ENCODE measurements around the gene HES6.

HES6 gene

DNA sequence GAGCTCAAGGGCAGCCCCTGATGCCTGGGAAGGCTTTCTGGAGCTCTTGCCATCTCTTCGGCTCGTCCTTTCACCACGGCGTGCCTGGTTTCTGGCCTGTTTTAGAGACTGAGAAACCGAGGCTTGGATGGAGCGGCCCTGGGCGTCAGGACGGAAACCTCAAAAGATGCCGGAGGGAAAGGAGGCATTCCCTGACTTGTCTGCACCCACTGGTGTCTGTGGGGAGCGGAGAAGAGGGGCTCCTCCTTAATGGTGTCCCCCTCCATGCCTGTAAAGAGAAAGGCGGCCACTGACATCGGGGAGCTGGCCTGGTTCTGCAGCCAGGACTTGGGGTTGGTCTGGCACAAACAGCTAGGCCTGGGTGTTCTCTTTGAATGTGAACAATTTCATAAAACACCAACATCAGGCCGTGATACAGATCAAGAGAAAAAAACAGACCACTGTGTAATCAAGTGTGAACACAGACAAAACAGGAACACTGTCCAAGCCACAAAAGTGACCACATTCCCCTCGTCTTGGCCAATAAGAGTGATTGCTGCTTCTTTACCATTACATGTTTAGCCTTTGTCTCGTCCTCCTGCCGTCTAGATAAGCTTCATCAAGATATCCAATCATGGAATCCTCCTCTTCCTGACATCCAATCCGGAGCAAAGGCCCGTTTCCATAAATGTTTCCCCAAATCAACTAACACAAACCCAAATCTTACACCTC is 35.7 kb downstream of the HES6 start (continued):
- TF ChIP-seq, protein P1, sequence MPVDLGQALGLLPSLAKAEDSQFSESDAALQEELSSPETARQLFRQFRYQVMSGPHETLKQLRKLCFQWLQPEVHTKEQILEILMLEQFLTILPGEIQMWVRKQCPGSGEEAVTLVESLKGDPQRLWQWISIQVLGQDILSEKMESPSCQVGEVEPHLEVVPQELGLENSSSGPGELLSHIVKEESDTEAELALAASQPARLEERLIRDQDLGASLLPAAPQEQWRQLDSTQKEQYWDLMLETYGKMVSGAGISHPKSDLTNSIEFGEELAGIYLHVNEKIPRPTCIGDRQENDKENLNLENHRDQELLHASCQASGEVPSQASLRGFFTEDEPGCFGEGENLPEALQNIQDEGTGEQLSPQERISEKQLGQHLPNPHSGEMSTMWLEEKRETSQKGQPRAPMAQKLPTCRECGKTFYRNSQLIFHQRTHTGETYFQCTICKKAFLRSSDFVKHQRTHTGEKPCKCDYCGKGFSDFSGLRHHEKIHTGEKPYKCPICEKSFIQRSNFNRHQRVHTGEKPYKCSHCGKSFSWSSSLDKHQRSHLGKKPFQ (tag by site-specific recombination; IDR thresholded peaks at IDR 0.05), result no peak
- peak; percentile 31; the same call in 1 of the 2 replicates for TF ChIP-seq IKZF3 (tag by site-specific recombination; IDR thresholded peaks at IDR 0.05)
- no peak for TF ChIP-seq ZNF623 (tag by site-specific recombination; IDR thresholded peaks at IDR 0.05)
- TF ChIP-seq KLF1 (tag by site-specific recombination; IDR thresholded peaks at IDR 0.05), result 0 out of 2 replicates have a peak, but pooled peaks have one; percentile 10

DNA sequence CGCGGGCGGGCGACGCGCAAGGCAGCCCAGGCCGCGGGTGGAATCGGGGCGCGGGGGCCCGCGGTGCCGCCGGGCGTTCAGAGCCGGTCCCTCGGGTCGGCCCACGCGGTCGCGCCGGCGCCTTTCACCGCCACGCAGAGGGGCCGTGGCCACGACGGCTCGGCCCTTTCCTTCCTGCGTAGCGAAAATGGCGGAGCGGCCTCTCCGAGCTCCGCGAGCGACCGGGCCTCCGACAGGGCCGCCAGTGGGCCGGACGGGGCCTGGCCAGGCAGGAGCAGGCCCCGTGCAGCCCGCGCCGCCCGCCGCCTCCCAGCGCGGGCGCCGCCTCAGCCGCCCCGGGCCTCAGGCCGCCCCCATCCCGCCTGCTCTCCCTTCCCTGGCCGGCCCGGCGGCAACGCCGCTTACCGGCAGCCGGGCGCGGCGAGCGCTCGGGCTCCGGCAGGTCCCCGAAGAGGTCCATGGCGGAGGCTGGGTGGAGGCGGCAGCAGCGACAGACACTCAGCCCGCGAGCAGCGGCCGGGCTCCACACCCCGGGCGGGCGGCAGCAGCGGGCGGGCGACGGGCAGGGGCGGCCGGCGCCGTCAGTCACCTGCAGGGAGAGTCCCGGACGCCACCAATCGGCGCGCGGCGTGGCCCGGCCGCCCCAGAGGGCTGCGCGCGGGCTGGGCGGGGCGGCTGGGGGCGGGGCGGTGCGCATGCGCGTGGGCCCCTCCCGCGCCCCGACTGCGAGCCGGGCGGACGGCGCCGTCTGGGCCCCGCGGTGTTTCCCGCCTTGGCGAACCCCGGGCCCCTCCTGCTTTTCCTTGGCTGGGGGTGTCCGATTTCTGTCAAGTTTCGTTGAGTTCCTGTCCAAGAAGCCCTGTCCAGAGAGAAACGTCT is 36.5 kb downstream of the HES6 start, which contains the start of gene ILKAP:
Gene ILKAP (minus strand): TSS at position 602 of the 879 bp plus-strand sequence. CDS start 142 bp downstream, at position 460.
- ChIA-PET CTCF (interaction anchor here (0.7 to 1.2 kb wide), 4 partner anchors 16 to 233 kb away, joined by 3 to 4 read pairs (median 3); no protein-coding TSS in a partner anchor), POLR2A (interaction anchor here (1.0 to 1.7 kb wide), 3 partner anchors 27 to 37 kb away, joined by 3 to 5 read pairs (median 5); partner anchors contain the start of gene HES6)
- Histone ChIP-seq H3K4me1 (ENCODE audit: control insufficient read depth, insufficient read depth, low read length) (peaks cover 6% of the 10 kb centered on the region), H3K4me3 (ENCODE audit: low read depth, low read length) (peak within 1 kb of the TSS; percentile 79), H3K36me3 (ENCODE audit: control insufficient read depth in 2 of 2, insufficient read depth in 1 of 2, low read length in 2 of 2) (peaks cover 0 to 11% of the 10 kb centered on the region in 2 experiments; a peak in 1 of 3 replicates), H3K27ac (ENCODE audit: extremely low read depth, low read depth, low read length) (peak within 1 kb of the TSS; percentile 95), H3K9me3 (ENCODE audit: control insufficient read depth, insufficient read depth, low read depth, low read length) (no peaks in the 10 kb centered on the region)
- TF ChIP-seq, protein P2, sequence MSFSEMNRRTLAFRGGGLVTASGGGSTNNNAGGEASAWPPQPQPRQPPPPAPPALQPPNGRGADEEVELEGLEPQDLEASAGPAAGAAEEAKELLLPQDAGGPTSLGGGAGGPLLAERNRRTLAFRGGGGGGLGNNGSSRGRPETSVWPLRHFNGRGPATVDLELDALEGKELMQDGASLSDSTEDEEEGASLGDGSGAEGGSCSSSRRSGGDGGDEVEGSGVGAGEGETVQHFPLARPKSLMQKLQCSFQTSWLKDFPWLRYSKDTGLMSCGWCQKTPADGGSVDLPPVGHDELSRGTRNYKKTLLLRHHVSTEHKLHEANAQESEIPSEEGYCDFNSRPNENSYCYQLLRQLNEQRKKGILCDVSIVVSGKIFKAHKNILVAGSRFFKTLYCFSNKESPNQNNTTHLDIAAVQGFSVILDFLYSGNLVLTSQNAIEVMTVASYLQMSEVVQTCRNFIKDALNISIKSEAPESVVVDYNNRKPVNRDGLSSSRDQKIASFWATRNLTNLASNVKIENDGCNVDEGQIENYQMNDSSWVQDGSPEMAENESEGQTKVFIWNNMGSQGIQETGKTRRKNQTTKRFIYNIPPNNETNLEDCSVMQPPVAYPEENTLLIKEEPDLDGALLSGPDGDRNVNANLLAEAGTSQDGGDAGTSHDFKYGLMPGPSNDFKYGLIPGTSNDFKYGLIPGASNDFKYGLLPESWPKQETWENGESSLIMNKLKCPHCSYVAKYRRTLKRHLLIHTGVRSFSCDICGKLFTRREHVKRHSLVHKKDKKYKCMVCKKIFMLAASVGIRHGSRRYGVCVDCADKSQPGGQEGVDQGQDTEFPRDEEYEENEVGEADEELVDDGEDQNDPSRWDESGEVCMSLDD (tag by site-specific recombination; IDR thresholded peaks at IDR 0.05), result no peak
- TF ChIP-seq ZNF785 (tag by site-specific recombination; IDR thresholded peaks at IDR 0.05) (no peak), ZNF350 (tag by site-specific recombination; IDR thresholded peaks at IDR 0.05) (no peak), YY1 (tag by site-specific recombination; IDR thresholded peaks at IDR 0.05) (no peak; the same call in 1 of the 2 replicates), ZNF140 (tag by site-specific recombination; IDR thresholded peaks at IDR 0.05) (no peak), ZNF248 (tag by site-specific recombination; IDR thresholded peaks at IDR 0.05) (no peak), ZFHX2 (tag by site-specific recombination; conservative IDR thresholded peaks at IDR 0.05) (no peak), ZNF654 (tag by site-specific recombination; IDR thresholded peaks at IDR 0.05; ENCODE audit: low read depth) (no peak), ZNF585B (tag by site-specific recombination; IDR thresholded peaks at IDR 0.05) (no peak), ZFP37 (tag by site-specific recombination; IDR thresholded peaks at IDR 0.05) (no peak), SP3 (tag by site-specific recombination; IDR thresholded peaks at IDR 0.05) (0 out of 2 replicates have a peak, but pooled peaks have one; percentile 15), TCF7L2 (IDR thresholded peaks at IDR 0.05; ENCODE audit: borderline replicate concordance, low read depth, low read length) (no peak), ZSCAN16 (tag by site-specific recombination; IDR thresholded peaks at IDR 0.05) (no peak), ZNF266 (tag by site-specific recombination; IDR thresholded peaks at IDR 0.05; ENCODE audit: low read depth) (no peak), TRIM28 (IDR thresholded peaks at IDR 0.05; ENCODE audit: borderline replicate concordance, low read length) (no peak), ZBTB8A (tag by site-specific recombination; IDR thresholded peaks at IDR 0.05) (peak; percentile 66), ZNF211 (tag by site-specific recombination; IDR thresholded peaks at IDR 0.05; ENCODE audit: low read depth) (no peak), ZNF2 (tag by site-specific recombination; IDR thresholded peaks at IDR 0.05) (no peak), SETDB1 (IDR thresholded peaks at IDR 0.05; ENCODE audit: insufficient read length, low read length) (no peak)
- TF ChIP-seq, protein P3, sequence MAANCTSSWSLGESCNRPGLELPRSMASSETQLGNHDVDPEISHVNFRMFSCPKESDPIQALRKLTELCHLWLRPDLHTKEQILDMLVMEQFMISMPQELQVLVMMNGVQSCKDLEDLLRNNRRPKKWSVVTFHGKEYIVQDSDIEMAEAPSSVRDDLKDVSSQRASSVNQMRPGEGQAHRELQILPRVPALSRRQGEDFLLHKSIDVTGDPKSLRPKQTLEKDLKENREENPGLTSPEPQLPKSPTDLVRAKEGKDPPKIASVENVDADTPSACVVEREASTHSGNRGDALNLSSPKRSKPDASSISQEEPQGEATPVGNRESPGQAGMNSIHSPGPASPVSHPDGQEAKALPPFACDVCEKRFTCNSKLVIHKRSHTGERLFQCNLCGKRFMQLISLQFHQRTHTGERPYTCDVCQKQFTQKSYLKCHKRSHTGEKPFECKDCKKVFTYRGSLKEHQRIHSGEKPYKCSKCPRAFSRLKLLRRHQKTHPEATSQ (tag by site-specific recombination; IDR thresholded peaks at IDR 0.05), result no peak
- TF ChIP-seq, protein P4, sequence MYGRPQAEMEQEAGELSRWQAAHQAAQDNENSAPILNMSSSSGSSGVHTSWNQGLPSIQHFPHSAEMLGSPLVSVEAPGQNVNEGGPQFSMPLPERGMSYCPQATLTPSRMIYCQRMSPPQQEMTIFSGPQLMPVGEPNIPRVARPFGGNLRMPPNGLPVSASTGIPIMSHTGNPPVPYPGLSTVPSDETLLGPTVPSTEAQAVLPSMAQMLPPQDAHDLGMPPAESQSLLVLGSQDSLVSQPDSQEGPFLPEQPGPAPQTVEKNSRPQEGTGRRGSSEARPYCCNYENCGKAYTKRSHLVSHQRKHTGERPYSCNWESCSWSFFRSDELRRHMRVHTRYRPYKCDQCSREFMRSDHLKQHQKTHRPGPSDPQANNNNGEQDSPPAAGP (tag by site-specific recombination; IDR thresholded peaks at IDR 0.05), result no peak
- TF ChIP-seq, protein P5, sequence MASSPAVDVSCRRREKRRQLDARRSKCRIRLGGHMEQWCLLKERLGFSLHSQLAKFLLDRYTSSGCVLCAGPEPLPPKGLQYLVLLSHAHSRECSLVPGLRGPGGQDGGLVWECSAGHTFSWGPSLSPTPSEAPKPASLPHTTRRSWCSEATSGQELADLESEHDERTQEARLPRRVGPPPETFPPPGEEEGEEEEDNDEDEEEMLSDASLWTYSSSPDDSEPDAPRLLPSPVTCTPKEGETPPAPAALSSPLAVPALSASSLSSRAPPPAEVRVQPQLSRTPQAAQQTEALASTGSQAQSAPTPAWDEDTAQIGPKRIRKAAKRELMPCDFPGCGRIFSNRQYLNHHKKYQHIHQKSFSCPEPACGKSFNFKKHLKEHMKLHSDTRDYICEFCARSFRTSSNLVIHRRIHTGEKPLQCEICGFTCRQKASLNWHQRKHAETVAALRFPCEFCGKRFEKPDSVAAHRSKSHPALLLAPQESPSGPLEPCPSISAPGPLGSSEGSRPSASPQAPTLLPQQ (tag by site-specific recombination; IDR thresholded peaks at IDR 0.05), result peak; percentile 67
